H1 (cell line): ENCODE measurements around the gene GABRR3. TPM values are rescaled to one million over a fixed set of nuclear protein-coding genes. Genes with fewer than 3 reads are reported as not detected.

Experiments
- CTCF ChIA-PET: fragments of 300-600 bp; sonication (Branson Sonifier 250); formaldehyde crosslinking; loops from one replicate; lab custom pipeline; 2021; ENCODE audit not compliant: partially characterized antibody; lab: Charles Lee
- POLR2A ChIA-PET: fragments of 300-600 bp; sonication (Branson Sonifier 250); formaldehyde crosslinking; loops from one replicate; lab custom pipeline; 2021; ENCODE audit warnings: inconsistent platforms; ENCODE audit not compliant: partially characterized antibody; lab: Charles Lee
- DNase-seq, 2 experiments: peaks; one replicate each; pipeline versions ENCODE4 v3.0.0 to v3.0.0-alpha.2; 2010 to 2022; ENCODE audit warnings: low spot score in 2 of 2, low read depth in 1 of 2, mixed read lengths in 1 of 2
- FAIRE-seq: peaks from 2 replicates; lab custom pipeline; 2011; peaks lifted over from hg19 to GRCh38; lab: Jason Lieb, UNC
- H2AFZ ChIP-seq: 2 replicates; pipeline ENCODE4 v1.8.1; 2012; ENCODE audit warnings: low read length, inconsistent platforms
- H2AK5ac ChIP-seq: 2 replicates; pipeline ENCODE4 v1.6.1; 2013; ENCODE audit warnings: low read depth, low read length
- H2BK120ac ChIP-seq: replicated peaks from 2 replicates; pipeline ENCODE3; 2013; ENCODE audit warnings: low read depth, low read length, inconsistent platforms
- H2BK12ac ChIP-seq: 2 replicates; pipeline ENCODE4 v1.6.1; 2013; ENCODE audit warnings: low read depth, low read length
- H2BK15ac ChIP-seq: 2 replicates; pipeline ENCODE4 v1.6.1; 2013; ENCODE audit warnings: low read length
- H2BK20ac ChIP-seq: 2 replicates; pipeline ENCODE4 v1.6.1; 2013; ENCODE audit warnings: low read length
- H2BK5ac ChIP-seq: 2 replicates; pipeline ENCODE4 v1.6.1; 2013; ENCODE audit warnings: low read depth, low read length
- H3K14ac ChIP-seq: 2 replicates; pipeline ENCODE4 v1.6.1; 2013; ENCODE audit warnings: inconsistent platforms; ENCODE audit not compliant: insufficient read length
- H3K18ac ChIP-seq: 2 replicates; pipeline ENCODE4 v1.6.1; 2013; ENCODE audit warnings: low read length; ENCODE audit errors: extremely low read depth
- H3K23ac ChIP-seq: 2 replicates; pipeline ENCODE4 v1.6.1; 2013; ENCODE audit warnings: inconsistent platforms; ENCODE audit not compliant: insufficient read length
- H3K23me2 ChIP-seq: 2 replicates; pipeline ENCODE4 v1.6.1; 2013; ENCODE audit warnings: low read depth, low read length
- H3K27ac ChIP-seq: 2 replicates; pipeline ENCODE4 v1.6.1; 2011; ENCODE audit warnings: low read depth, low read length, inconsistent platforms
- H3K27me3 ChIP-seq, 4 experiments: replicated peaks in 1 of 4; 1 replicate in 1 of 4; 2 replicates in 3 of 4; pipeline versions ENCODE4 v1.6.1 to v1.8.1; 2011 to 2013; ENCODE audit warnings: low read length in 3 of 4, mild to moderate bottlenecking in 3 of 4, inconsistent platforms in 2 of 4, mixed read lengths in 2 of 4, moderate library complexity in 1 of 4; ENCODE audit not compliant: control insufficient read depth in 3 of 4, insufficient read depth in 3 of 4; ENCODE audit errors: extremely low read depth in 1 of 4
- H3K36me3 ChIP-seq, 4 experiments: 2 replicates each; pipeline versions ENCODE4 v1.6.1 to v1.8.1; 2011 to 2013; ENCODE audit warnings: mild to moderate bottlenecking in 4 of 4, low read length in 3 of 4, moderate library complexity in 2 of 4, control low read depth in 1 of 4, inconsistent platforms in 1 of 4; ENCODE audit not compliant: insufficient read depth in 4 of 4, control insufficient read depth in 2 of 4
- H3K4ac ChIP-seq: replicated peaks from 2 replicates; pipeline ENCODE3; 2013; ENCODE audit warnings: low read length, low read depth, mixed read lengths, inconsistent platforms; ENCODE audit not compliant: insufficient read length
- H3K4me1 ChIP-seq, 4 experiments: replicated peaks in 1 of 4; 1 replicate in 1 of 4; 2 replicates in 3 of 4; pipeline versions ENCODE4 v1.6.1 to v1.8.1; 2011 to 2013; ENCODE audit warnings: low read length in 3 of 4, inconsistent platforms in 2 of 4, mixed read lengths in 1 of 4; ENCODE audit not compliant: insufficient read depth in 4 of 4, control insufficient read depth in 3 of 4
- H3K4me2 ChIP-seq, 2 experiments: 2 replicates each; pipeline versions ENCODE4 v1.6.1 to v1.8.1; 2011 to 2013; ENCODE audit warnings: low read depth in 2 of 2, low read length in 2 of 2, control low read depth in 1 of 2, inconsistent platforms in 1 of 2, mild to moderate bottlenecking in 1 of 2; ENCODE audit not compliant: insufficient read depth in 1 of 2
- H3K4me3 ChIP-seq, 4 experiments: fragments of 200-600, 300-600 bp in 1 of 4; sonication (generic), shearing (Covaris generic), sonication (Bioruptor Twin) in 1 of 4; 2 replicates each; pipeline versions ENCODE4 v1.5.1 to v1.8.1; 2011 to 2016; ENCODE audit warnings: low read length in 4 of 4, low read depth in 3 of 4, control low read depth in 2 of 4, inconsistent platforms in 2 of 4, mild to moderate bottlenecking in 2 of 4, mixed read lengths in 1 of 4, moderate library complexity in 1 of 4; ENCODE audit not compliant: insufficient read depth in 2 of 4; ENCODE audit errors: extremely low read depth in 1 of 4
- H3K56ac ChIP-seq: replicated peaks from 2 replicates; pipeline ENCODE3; 2013; ENCODE audit warnings: low read depth, mild to moderate bottlenecking, mixed read lengths, low read length, inconsistent platforms; ENCODE audit not compliant: insufficient read length
- H3K79me1 ChIP-seq: 2 replicates; pipeline ENCODE4 v1.6.1; 2013; ENCODE audit warnings: low read depth, low read length, control low read depth
- H3K79me2 ChIP-seq, 2 experiments: 2 replicates each; pipeline versions ENCODE4 v1.6.1 to v1.8.1; 2012 to 2013; ENCODE audit warnings: low read length in 2 of 2, mild to moderate bottlenecking in 2 of 2, inconsistent platforms in 1 of 2; ENCODE audit not compliant: insufficient read depth in 2 of 2, control insufficient read depth in 1 of 2
- H3K9ac ChIP-seq, 4 experiments: replicated peaks in 1 of 4; 1 replicate in 1 of 4; 2 replicates in 3 of 4; pipeline versions ENCODE4 v1.6.1 to v1.8.1; 2011 to 2013; ENCODE audit warnings: low read depth in 3 of 4, low read length in 3 of 4, control low read depth in 2 of 4, mild to moderate bottlenecking in 2 of 4, moderate library complexity in 2 of 4, inconsistent platforms in 1 of 4; ENCODE audit errors: extremely low read depth in 1 of 4
- H3K9me3 ChIP-seq, 2 experiments: 2 replicates each; pipeline versions ENCODE4 v1.6.1 to v1.8.1; 2012 to 2013; ENCODE audit warnings: mild to moderate bottlenecking in 2 of 2, moderate library complexity in 2 of 2, control low read depth in 1 of 2, inconsistent platforms in 1 of 2, low read depth in 1 of 2, low read length in 1 of 2, mixed read lengths in 1 of 2; ENCODE audit not compliant: insufficient read depth in 2 of 2
- H4K20me1 ChIP-seq, 2 experiments: replicated peaks in 1 of 2; 2 replicates each; pipeline versions ENCODE3 to v1.8.1; 2011 to 2013; ENCODE audit warnings: inconsistent platforms in 2 of 2, low read length in 2 of 2, mild to moderate bottlenecking in 1 of 2; ENCODE audit not compliant: insufficient read depth in 2 of 2, control insufficient read depth in 1 of 2
- H4K5ac ChIP-seq: 2 replicates; pipeline ENCODE4 v1.6.1; 2013; ENCODE audit warnings: low read length, low read depth, mixed read lengths, inconsistent platforms; ENCODE audit not compliant: insufficient read length
- H4K8ac ChIP-seq: 2 replicates; pipeline ENCODE4 v1.8.0; 2013; ENCODE audit warnings: mild to moderate bottlenecking, moderate library complexity, low read length, inconsistent platforms; ENCODE audit not compliant: insufficient read depth; ENCODE audit errors: extremely low read depth
- H4K91ac ChIP-seq: replicated peaks from 2 replicates; pipeline ENCODE3; 2013; ENCODE audit warnings: low read length, mixed read lengths, inconsistent platforms; ENCODE audit not compliant: insufficient read length
- CBX8 ChIP-seq: fragments of 300-800, 300-1000 bp; sonication (generic); IDR thresholded peaks from 2 replicates; pipeline ENCODE4 v1.7.1; 2016; ENCODE audit warnings: low read depth, low read length, borderline replicate concordance
- CEBPB ChIP-seq: IDR thresholded peaks from 2 replicates; pipeline ENCODE4 v1.6.1; 2012; ENCODE audit warnings: low read depth, low read length
- CHD2 ChIP-seq: IDR thresholded peaks from 2 replicates; pipeline ENCODE4 v1.6.1; 2012; ENCODE audit warnings: low read length, improper control_type of control experiment
- EGR1 ChIP-seq: IDR thresholded peaks from 2 replicates; pipeline ENCODE4 v1.6.1; 2011; ENCODE audit warnings: low read depth, low read length, borderline replicate concordance
- KDM4A ChIP-seq: IDR thresholded peaks from one replicate; pipeline ENCODE4 v1.7.1; 2012; ENCODE audit warnings: low read depth, mild to moderate bottlenecking, moderate library complexity, low read length, inconsistent platforms; ENCODE audit not compliant: severe bottlenecking
- MAX ChIP-seq: IDR thresholded peaks from 2 replicates; pipeline ENCODE4 v1.6.1; 2012; ENCODE audit warnings: inconsistent platforms
- RXRA ChIP-seq: IDR thresholded peaks from 2 replicates; pipeline ENCODE4 v1.6.1; 2011; ENCODE audit warnings: low read depth, mild to moderate bottlenecking, low read length, moderate library complexity; ENCODE audit not compliant: insufficient read depth
- SAP30 ChIP-seq: fragments of 300-600 bp; sonication (generic); IDR thresholded peaks from 2 replicates; pipeline ENCODE4 v1.7.1; 2012; ENCODE audit warnings: low read length, moderate library complexity, mild to moderate bottlenecking, inconsistent platforms; ENCODE audit not compliant: insufficient read depth, insufficient replicate concordance
- SIRT6 ChIP-seq: IDR thresholded peaks from one replicate; pipeline ENCODE4 v1.7.1; 2012; ENCODE audit warnings: low read length, inconsistent platforms
- SP2 ChIP-seq: IDR thresholded peaks from 2 replicates; pipeline ENCODE4 v1.6.1; 2012; ENCODE audit warnings: mild to moderate bottlenecking, low read length, inconsistent platforms
- WGBS, 2 experiments: shearing (Covaris generic) in 1 of 2; methylation state at CpG; one replicate each; pipeline versions ENCODE4 v1.1.6 to v1.1.7; 2013 to 2015; ENCODE audit warnings: low lambda C conversion rate in 2 of 2, mixed read lengths in 2 of 2, inconsistent platforms in 1 of 2, low coverage in 1 of 2, missing lambda C conversion rate in 1 of 2; ENCODE audit not compliant: insufficient replicate concordance in 2 of 2, insufficient coverage in 1 of 2, insufficient read length in 1 of 2; ENCODE audit errors: extremely low coverage in 1 of 2, missing lambda C conversion rate in 1 of 2; 5-methylcytosine and 5-hydroxymethylcytosine counted together
- polyA plus RNA-seq, 7 experiments: library from polyadenylated mRNA; depleted of rRNA in 3 of 7; stranded (reverse) in 5 of 7; unstranded in 2 of 7; fragments of >200 nt in 5 of 7; fragments of 200-250 nt in 2 of 7; gene quantifications; 1 replicate in 5 of 7; 2 replicates in 1 of 7; 4 replicates in 1 of 7; pipeline versions ENCODE4 v1.2.1 to v1.2.3, GENCODE V29; 2011 to 2013; ENCODE audit warnings: missing spikeins in 2 of 7, mixed read lengths in 2 of 7
- total RNA-seq: library from RNA; stranded (reverse); fragmentation: NEBNext Ultra II Directional; extraction: Animal tissue kit (Norgen Biotek cat#: 25700); gene quantifications from 2 replicates; pipeline ENCODE4 v1.2.1, GENCODE V29; 2021

GABRR3 gene
- total and polyA plus RNA-seq, 2 of the 8 experiments (the other 6 are each of a cell fraction or from before 2014, with no cell fraction given): not detected

DNA sequence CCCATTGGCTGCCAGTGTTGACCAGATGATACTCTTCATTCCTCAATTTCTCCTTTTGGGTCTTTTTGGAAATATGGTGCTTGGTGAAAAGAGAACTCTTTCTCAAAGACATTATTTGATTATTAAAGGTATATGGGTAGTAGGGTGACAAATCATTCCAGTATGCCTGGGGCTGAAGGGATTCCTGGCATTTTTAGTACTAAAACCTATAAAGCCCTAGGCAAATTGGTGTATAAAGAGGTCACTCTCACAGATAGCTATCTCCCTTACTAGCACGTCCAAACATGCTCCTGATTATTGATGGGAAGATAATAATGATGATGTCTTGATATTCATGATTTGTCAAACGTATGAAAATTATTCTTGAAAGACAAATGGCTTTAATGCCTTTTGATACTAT, 1.1 kb downstream of the GABRR3 start:
- WGBS, 2 experiments: 83% methylated on average over 2 of the region's 2 CpGs; no CpG with 5 or more reads in 1 of the 2 experiments
- H3K9me3 ChIP-seq: no peaks in the 10 kb centered on the region
- no peak overlapping the region for H2BK12ac ChIP-seq
- no peaks in the 10 kb centered on the region for H3K27me3 ChIP-seq
- no peak overlapping the region for H2BK120ac ChIP-seq
- no peaks in the 10 kb centered on the region for H3K23me2 ChIP-seq
- H4K8ac ChIP-seq: no peak overlapping the region
- no peak overlapping the region for H2BK20ac ChIP-seq
- H3K4me1 ChIP-seq: no peaks in the 10 kb centered on the region
- H3K18ac ChIP-seq: no peak overlapping the region
- H4K20me1 ChIP-seq: no peaks in the 10 kb centered on the region
- no peak overlapping the region for H2AFZ ChIP-seq
- H3K23ac ChIP-seq: no peak overlapping the region
- DNase-seq (no peak), FAIRE-seq (no peak)
- no peaks in the 10 kb centered on the region for H3K79me1 ChIP-seq
- H4K5ac ChIP-seq: no peak overlapping the region
- H3K79me2 ChIP-seq: no peaks in the 10 kb centered on the region
- no peaks in the 10 kb centered on the region for H3K36me3 ChIP-seq
- no peak overlapping the region for H3K4me3 ChIP-seq
- no peak for TF ChIP-seq CBX8
- no peak for TF ChIP-seq CHD2
- no peak for TF ChIP-seq EGR1
- no peak for TF ChIP-seq CEBPB
- no peak for TF ChIP-seq SIRT6
- TF ChIP-seq KDM4A: no peak
- TF ChIP-seq RXRA: no peak
- no peak for TF ChIP-seq SAP30
- no peak for TF ChIP-seq MAX
- no peak for TF ChIP-seq SP2
- no peak overlapping the region for H2BK5ac ChIP-seq
- H3K9ac ChIP-seq: no peak overlapping the region
- no peak overlapping the region for H4K91ac ChIP-seq
- H3K4me2 ChIP-seq: no peak overlapping the region
- H3K56ac ChIP-seq: no peak overlapping the region
- H2AK5ac ChIP-seq: no peak overlapping the region
- ChIA-PET CTCF (interaction anchor here (1.1 kb wide), 1 partner anchor 295 kb away, joined by 3 read pairs; no protein-coding TSS in a partner anchor), POLR2A (no interaction called here)
- H3K14ac ChIP-seq: no peak overlapping the region
- no peak overlapping the region for H3K4ac ChIP-seq
- no peak overlapping the region for H3K27ac ChIP-seq
- no peak overlapping the region for H2BK15ac ChIP-seq
